HUES48 (cell line): Measurements from ENCODE around the gene SCN1A.
"Not testable (repeated sequence)": the region's sequence is repeated elsewhere in the genome, so short reads cannot be mapped to it uniquely, and the experiment has no call there.

Experiments used
- H3K27ac ChIP-seq: one replicate; pipeline ENCODE4 v1.7.0; 2013; ENCODE audit warnings: low read depth, low read length, inconsistent platforms
- H3K27me3 ChIP-seq: 2 replicates; pipeline ENCODE4 v1.6.1; 2013; ENCODE audit warnings: mild to moderate bottlenecking, low read length; ENCODE audit not compliant: control insufficient read depth, insufficient read depth
- H3K36me3 ChIP-seq: 2 replicates; pipeline ENCODE4 v1.6.1; 2013; ENCODE audit warnings: low read length; ENCODE audit not compliant: control insufficient read depth, insufficient read depth
- H3K4me1 ChIP-seq: 2 replicates; pipeline ENCODE4 v1.6.1; 2013; ENCODE audit warnings: mild to moderate bottlenecking, low read length; ENCODE audit not compliant: control insufficient read depth, insufficient read depth
- H3K4me3 ChIP-seq: 2 replicates; pipeline ENCODE4 v1.5.1; 2013; ENCODE audit warnings: mild to moderate bottlenecking, low read depth, low read length
- H3K9ac ChIP-seq: 2 replicates; pipeline ENCODE4 v1.6.1; 2013; ENCODE audit warnings: mild to moderate bottlenecking, low read depth, low read length, moderate library complexity
- H3K9me3 ChIP-seq: 2 replicates; pipeline ENCODE4 v1.6.1; 2013; ENCODE audit warnings: low read length; ENCODE audit not compliant: control insufficient read depth, insufficient read depth

The SCN1A gene

DNA sequence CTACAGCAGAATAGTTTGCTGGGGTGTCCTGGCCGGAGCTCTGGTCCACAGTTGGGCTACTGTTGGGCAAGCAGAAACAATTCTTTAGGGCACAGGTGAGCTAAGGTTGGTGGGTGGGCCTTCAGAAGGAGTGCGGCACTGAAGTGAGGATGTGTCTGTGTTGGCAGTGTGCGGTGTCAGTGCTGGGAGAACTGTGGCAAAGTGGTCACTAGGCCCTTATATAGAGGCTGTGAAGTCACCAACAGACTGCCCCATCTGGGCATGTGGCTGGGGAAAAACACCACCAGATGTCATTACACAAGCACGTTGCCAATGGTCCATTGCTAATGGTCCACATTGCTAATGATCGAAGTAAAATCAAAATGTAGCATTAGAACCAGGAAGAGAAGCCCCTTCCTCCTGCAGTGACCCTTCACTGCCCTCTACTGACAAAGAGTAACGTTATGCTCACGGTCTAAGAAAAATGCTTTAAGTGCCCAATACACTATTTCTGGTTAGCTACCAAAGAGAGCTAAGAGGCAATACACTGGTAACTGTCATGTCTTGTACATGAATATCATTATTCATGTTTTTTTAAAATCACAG is 21.3 kb downstream of the SCN1A start:
- Histone ChIP-seq H3K27ac (no peak overlapping the region), H3K4me3 (no peak overlapping the region), H3K9me3 (no peaks in the 10 kb centered on the region), H3K9ac (no peak overlapping the region), H3K4me1 (no peaks in the 10 kb centered on the region), H3K36me3 (no peaks in the 10 kb centered on the region), H3K27me3 (no peaks in the 10 kb centered on the region)

DNA sequence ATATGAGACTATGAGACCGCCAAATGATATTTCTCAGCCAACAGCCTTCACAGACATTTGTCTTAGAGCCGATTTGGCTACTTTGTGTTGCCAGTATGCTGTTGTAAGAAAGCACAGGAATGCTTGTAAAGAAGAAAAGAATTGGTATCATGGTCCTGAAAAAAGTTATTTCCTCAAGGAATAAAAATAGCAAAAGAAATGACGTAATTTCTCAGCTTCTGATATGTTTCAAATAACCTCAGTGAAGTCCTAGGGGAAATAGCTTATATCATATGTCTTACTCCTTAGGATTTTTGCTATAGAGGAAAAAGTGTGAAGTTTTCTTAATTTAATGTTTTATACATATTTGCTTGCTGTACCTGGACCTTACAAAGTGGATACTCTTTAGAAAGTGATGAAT is 23.0 kb downstream of the SCN1A start:
- H3K4me1 ChIP-seq, result no peaks in the 10 kb centered on the region
- H3K4me3 ChIP-seq, result no peak overlapping the region
- no peaks in the 10 kb centered on the region for H3K27me3 ChIP-seq

DNA sequence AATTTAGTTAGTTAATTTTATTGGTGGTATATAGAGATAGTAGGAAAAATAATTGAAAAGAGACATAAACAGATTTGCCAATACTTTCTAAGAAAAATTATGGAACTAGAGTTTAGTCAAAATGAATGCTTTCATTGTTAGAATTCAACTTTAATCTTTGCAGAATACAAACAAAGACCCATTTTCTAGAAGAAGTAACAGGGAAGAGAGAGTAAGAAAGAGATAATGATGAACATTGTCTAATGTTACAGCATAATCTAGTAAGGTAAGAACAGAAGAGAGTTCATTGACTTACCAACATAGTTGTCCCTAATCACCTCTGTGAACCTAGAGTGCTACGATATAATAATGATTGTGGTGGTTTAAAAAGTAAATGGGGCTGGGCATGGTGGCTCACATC is 23.7 kb downstream of the SCN1A start:
- Histone ChIP-seq H3K4me3 (no peak overlapping the region), H3K27me3 (no peaks in the 10 kb centered on the region), H3K27ac (no peak overlapping the region), H3K4me1 (no peaks in the 10 kb centered on the region), H3K36me3 (no peaks in the 10 kb centered on the region), H3K9ac (no peak overlapping the region), H3K9me3 (no peaks in the 10 kb centered on the region)

More for the DNA sequence above, 23.0 kb downstream of the SCN1A start:
- Histone ChIP-seq H3K9me3 (no peaks in the 10 kb centered on the region), H3K9ac (no peak overlapping the region), H3K36me3 (no peaks in the 10 kb centered on the region), H3K27ac (no peak overlapping the region)

DNA sequence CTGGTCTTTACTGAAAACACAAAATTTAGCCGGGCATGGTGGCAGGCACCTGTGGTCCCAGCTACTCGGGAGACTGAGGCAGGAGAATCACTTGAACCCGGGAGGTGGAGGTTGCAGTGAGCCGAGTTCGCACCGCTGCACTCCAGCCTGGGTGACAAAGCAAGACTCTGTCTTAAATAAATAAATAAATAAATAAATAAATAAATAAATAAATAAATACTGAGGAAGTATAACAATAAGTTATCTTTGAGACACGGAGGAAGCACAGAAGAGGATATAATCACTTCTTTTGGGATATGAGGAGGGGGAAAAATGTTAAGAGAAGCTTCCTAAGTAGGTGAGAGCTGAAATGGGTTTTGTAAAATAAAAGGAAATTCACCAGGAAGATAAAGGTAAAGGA is 24.5 kb downstream of the SCN1A start:
- not testable (repeated sequence) for H3K9ac ChIP-seq, H3K27me3 ChIP-seq, H3K36me3 ChIP-seq, H3K27ac ChIP-seq, H3K4me3 ChIP-seq, H3K4me1 ChIP-seq, H3K9me3 ChIP-seq

DNA sequence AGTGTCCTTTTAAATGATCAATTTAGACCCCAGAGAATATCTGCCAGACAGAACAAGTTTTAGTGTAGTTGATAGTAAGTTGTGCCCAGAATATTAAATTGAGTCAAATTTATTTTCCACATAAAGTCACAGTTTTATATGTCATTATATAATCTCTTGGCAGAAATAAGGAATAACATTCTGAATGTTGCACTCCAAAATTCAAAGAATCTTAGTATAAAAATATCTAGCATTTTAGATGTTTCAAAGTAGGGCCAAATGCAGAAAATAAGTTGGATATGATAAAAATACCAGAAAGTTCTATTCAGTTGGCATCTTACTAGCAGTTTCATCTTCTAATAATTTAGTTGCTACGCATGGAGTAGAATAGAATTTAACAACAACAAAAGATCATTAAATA is 33.5 kb downstream of the SCN1A start:
- no peaks in the 10 kb centered on the region for H3K36me3 ChIP-seq
- no peaks in the 10 kb centered on the region for H3K27me3 ChIP-seq
- no peak overlapping the region for H3K4me3 ChIP-seq
- H3K27ac ChIP-seq, result no peak overlapping the region
- peaks cover 16% of the 10 kb centered on the region for H3K4me1 ChIP-seq
- H3K9ac ChIP-seq, result no peak overlapping the region
- no peaks in the 10 kb centered on the region for H3K9me3 ChIP-seq

- Histone ChIP-seq H3K4me1 (peaks cover 12% of the 10 kb centered on the region), H3K27me3 (no peaks in the 10 kb centered on the region), H3K27ac (no peak overlapping the region), H3K36me3 (no peaks in the 10 kb centered on the region), H3K9me3 (no peaks in the 10 kb centered on the region), H3K4me3 (no peak overlapping the region), H3K9ac (no peak overlapping the region)
Measured at GRCh38 chr2:166092889-166093288, 34.9 kb downstream of the SCN1A start.

GRCh38 chr2:166091439-166091838 is 36.4 kb downstream of the SCN1A start:
- H3K9ac ChIP-seq, result peak overlapping the region; percentile 4; the same call in 1 of the 2 replicates
- no peaks in the 10 kb centered on the region for H3K27me3 ChIP-seq
- no peak overlapping the region for H3K27ac ChIP-seq
- no peaks in the 10 kb centered on the region for H3K9me3 ChIP-seq
- H3K4me1 ChIP-seq, result peaks cover 9% of the 10 kb centered on the region
- no peaks in the 10 kb centered on the region for H3K36me3 ChIP-seq
- H3K4me3 ChIP-seq, result no peak overlapping the region

DNA sequence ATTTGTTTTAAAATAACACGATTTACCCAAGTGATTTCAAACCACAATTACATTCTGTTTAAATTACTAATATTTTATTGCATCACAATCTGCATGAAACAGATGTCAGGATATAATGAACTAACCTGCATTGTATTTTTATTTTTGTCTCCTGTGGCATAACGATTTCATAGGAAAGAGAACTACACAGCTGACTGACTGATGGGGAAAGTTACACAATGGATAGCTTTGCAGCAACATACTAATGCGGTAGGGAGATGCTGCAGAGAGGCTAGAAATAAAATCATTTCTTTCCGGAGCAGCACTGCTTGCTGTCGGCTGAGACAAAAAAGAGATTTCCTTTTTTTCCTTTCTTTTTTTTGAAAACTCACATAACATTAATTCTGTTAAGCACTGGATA is 36.9 kb downstream of the SCN1A start:
- Histone ChIP-seq H3K27me3 (no peaks in the 10 kb centered on the region), H3K4me3 (no peak overlapping the region), H3K36me3 (no peaks in the 10 kb centered on the region), H3K27ac (no peak overlapping the region), H3K9me3 (no peaks in the 10 kb centered on the region), H3K9ac (no peak overlapping the region; the same call in 1 of the 2 replicates), H3K4me1 (peaks cover 9% of the 10 kb centered on the region)

DNA sequence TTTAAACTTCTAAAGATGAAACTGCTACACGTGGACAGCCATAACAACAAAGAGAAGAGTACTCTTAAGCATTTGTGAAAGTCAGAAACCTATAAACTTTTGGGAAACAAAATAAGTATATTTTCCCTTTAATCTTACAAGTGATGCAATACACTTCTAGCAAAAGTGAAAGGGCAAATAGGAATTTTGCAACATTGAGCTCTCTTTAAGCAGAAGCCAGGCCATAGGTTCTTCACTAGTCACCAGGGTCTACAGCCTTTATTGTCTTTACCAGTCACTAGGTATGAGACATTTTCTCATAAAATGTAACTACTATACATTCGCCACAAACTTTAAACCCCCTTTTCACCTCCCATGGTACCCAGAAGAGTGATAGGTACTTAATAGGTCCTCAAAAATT is 37.5 kb downstream of the SCN1A start:
- Histone ChIP-seq H3K27ac (no peak overlapping the region), H3K4me1 (peaks cover 9% of the 10 kb centered on the region), H3K27me3 (no peaks in the 10 kb centered on the region)

GRCh38 chr2:166088634-166089033 is 39.2 kb downstream of the SCN1A start:
- H3K9me3 ChIP-seq, result no peaks in the 10 kb centered on the region
- no peaks in the 10 kb centered on the region for H3K27me3 ChIP-seq
- no peak overlapping the region for H3K9ac ChIP-seq
- no peak overlapping the region for H3K27ac ChIP-seq
- H3K4me1 ChIP-seq, result peaks cover 9% of the 10 kb centered on the region
- no peaks in the 10 kb centered on the region for H3K36me3 ChIP-seq
- H3K4me3 ChIP-seq, result no peak overlapping the region

More for the DNA sequence above, 37.5 kb downstream of the SCN1A start:
- no peak overlapping the region for H3K9ac ChIP-seq
- no peak overlapping the region for H3K4me3 ChIP-seq
- no peaks in the 10 kb centered on the region for H3K36me3 ChIP-seq
- H3K9me3 ChIP-seq, result no peaks in the 10 kb centered on the region

DNA sequence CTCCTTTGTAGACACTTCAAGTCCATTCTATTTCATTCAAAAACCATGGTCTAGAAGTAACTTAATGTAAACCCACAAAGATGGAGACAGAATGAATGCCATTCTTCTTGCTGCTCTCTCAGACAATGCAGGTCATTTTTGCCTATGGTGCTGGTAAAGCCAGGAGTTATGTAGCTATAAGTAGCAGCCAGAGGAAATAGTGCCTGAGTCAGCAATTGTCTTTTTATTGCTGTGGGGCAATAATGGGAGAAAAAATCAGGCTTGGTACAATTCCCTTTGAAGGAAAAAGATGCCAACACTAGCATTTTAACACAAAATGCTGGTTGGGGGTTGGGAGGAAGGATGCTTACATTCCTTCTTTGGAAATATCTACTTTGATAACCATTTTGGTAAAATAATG is 43.5 kb downstream of the SCN1A start:
- Histone ChIP-seq H3K9ac (no peak overlapping the region), H3K27me3 (no peaks in the 10 kb centered on the region), H3K4me1 (no peaks in the 10 kb centered on the region), H3K9me3 (no peaks in the 10 kb centered on the region), H3K4me3 (no peak overlapping the region), H3K36me3 (no peaks in the 10 kb centered on the region), H3K27ac (no peak overlapping the region)

DNA sequence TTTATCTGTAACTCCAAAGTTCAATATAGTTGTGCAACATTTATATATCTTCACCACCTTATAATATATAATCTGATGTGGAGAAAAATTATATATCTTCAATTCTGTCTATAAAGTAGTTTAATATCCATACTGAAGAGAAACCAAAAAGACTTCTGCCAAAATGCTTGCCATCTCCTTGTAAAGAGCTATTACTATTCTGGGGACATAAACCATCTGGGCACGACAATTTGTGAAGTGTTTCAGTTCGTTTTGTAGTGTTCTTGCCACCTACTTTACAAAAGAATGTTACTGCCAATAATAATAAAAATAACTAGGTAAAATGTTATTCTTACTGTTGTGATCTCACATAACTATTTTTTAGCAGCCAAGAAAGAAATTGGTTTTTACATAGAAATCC is 45.1 kb downstream of the SCN1A start:
- Histone ChIP-seq H3K36me3 (no peaks in the 10 kb centered on the region), H3K27me3 (no peaks in the 10 kb centered on the region), H3K9me3 (no peaks in the 10 kb centered on the region), H3K9ac (no peak overlapping the region), H3K4me1 (no peaks in the 10 kb centered on the region), H3K27ac (no peak overlapping the region), H3K4me3 (no peak overlapping the region)
